Measurements from ENCODE around the gene SLC7A6. TPM values are rescaled to one million over a fixed set of nuclear protein-coding genes. Genes with fewer than 3 reads are reported as not detected.

SLC7A6 gene
- total RNA-seq, 6 experiments from 2014 or later, result 46.1 to 56.6 (median 50.8) TPM

DNA sequence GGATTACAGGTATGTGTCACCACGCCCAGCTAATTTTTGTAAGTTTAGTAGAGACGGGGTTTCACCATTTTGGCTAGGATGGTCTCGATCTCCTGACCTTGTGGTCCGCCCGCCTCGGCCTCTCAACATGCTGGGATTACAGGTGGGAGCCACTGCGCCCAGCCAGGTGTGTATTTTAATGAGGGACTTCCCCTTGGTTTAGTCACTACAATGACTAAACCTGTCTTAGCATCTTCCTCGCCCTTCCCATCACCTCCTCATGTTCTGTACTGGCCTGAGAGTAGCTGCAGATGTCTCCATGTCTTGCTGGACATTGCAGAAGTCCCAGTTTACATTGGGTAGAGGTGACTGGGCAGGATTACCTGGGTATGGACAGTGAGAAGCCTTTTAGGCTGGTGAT, 9.6 kb downstream of the SLC7A6 start:
- Mint-ChIP-seq H3K9me3 (no peaks in the 10 kb centered on the region), H3K4me1 (ENCODE audit: low read depth) (peaks cover 22% of the 10 kb centered on the region), H3K36me3 (ENCODE audit: low read depth) (peaks cover 21% of the 10 kb centered on the region; the same call in 1 of the 2 replicates), H3K27me3 (ENCODE audit: insufficient read depth) (no peaks in the 10 kb centered on the region), H3K27ac (no peak overlapping the region), H3K4me3 (no peak overlapping the region)
- no peak for TF ChIP-seq CTCF (IDR thresholded peaks at IDR 0.05)
- DNase-seq, result no peak

DNA sequence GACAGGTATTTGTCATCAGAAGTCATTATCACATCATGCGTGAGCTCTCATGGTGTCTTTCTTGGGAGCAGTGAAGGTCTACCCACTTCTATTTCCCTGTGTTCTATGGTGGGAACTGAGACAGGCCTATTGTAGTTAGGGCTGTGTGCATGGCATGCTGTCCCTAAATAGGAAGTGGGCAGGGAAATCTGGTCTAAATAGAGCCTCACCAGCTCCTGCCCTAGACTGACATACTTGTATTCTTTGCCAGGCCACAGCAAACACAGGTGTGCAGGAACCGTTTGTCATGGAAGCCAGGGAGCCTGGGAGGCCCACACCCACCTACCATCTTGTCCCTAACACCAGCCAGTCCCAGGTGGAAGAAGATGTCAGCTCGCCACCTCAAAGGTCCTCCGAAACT, 10.1 kb downstream of the SLC7A6 start:
- peaks cover 15% of the 10 kb centered on the region; the same call in 1 of the 2 replicates for H3K36me3 Mint-ChIP-seq (ENCODE audit: low read depth)
- no peak overlapping the region for H3K4me3 Mint-ChIP-seq
- no peaks in the 10 kb centered on the region for H3K27me3 Mint-ChIP-seq (ENCODE audit: insufficient read depth)
- no peak for TF ChIP-seq CTCF (IDR thresholded peaks at IDR 0.05)
- DNase-seq, result no peak
- no peaks in the 10 kb centered on the region for H3K9me3 Mint-ChIP-seq
- no peak overlapping the region for H3K27ac Mint-ChIP-seq
- peaks cover 16% of the 10 kb centered on the region for H3K4me1 Mint-ChIP-seq (ENCODE audit: low read depth)

DNA sequence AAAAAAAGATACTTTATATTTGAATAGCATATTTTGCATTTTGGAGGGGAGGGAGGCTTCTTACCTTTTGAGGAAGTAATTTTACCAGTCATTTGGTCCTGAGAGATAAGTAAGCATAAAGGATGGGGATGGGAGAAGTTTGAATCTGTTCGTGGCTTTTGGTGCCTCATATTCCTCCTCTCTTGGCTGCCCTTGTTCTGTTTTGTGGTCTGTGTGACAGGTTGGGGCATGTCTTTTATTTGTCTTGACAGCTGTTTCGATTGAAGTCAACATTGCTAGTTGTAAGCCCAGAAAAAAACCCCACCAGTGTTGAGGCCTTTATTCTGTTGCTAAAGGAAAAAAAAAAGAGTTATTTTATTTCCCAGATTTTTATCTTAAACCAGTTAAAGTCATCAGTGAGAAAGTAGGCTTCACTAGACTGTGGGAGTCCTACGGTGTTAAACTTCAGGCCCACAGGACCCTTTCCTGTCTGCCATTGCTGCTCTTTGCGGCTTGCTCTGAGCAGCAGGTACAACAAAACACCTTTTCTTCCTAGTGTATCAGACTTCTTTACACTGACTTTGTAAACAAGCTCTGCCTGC, 11.4 kb downstream of the SLC7A6 start:
- no peak for DNase-seq
- Mint-ChIP-seq H3K4me3 (no peak overlapping the region), H3K36me3 (ENCODE audit: low read depth) (peaks cover 21% of the 10 kb centered on the region)

GRCh38 chr16:68276223-68276622, 11.9 kb downstream of the SLC7A6 start:
- Mint-ChIP-seq H3K27me3 (ENCODE audit: insufficient read depth) (no peaks in the 10 kb centered on the region), H3K36me3 (ENCODE audit: low read depth) (peaks cover 22% of the 10 kb centered on the region), H3K9me3 (no peaks in the 10 kb centered on the region), H3K27ac (no peak overlapping the region), H3K4me1 (ENCODE audit: low read depth) (peaks cover 4% of the 10 kb centered on the region), H3K4me3 (no peak overlapping the region)
- TF ChIP-seq CTCF (IDR thresholded peaks at IDR 0.05), result no peak
- no peak for DNase-seq

More for the DNA sequence above, 11.4 kb downstream of the SLC7A6 start:
- TF ChIP-seq CTCF (IDR thresholded peaks at IDR 0.05), result no peak
- H3K27ac Mint-ChIP-seq, result peak overlapping the region; percentile 24
- no peaks in the 10 kb centered on the region for H3K27me3 Mint-ChIP-seq (ENCODE audit: insufficient read depth)
- H3K9me3 Mint-ChIP-seq, result no peaks in the 10 kb centered on the region
- H3K4me1 Mint-ChIP-seq (ENCODE audit: low read depth), result peaks cover 10% of the 10 kb centered on the region

GRCh38 chr16:68279726-68280558, 15.6 kb downstream of the SLC7A6 start:
- Mint-ChIP-seq H3K36me3 (ENCODE audit: low read depth) (peaks cover 31% of the 10 kb centered on the region), H3K9me3 (no peaks in the 10 kb centered on the region), H3K4me3 (no peak overlapping the region), H3K4me1 (ENCODE audit: low read depth) (peaks cover 2% of the 10 kb centered on the region; the same call in 1 of the 2 replicates), H3K27ac (no peak overlapping the region), H3K27me3 (ENCODE audit: insufficient read depth) (no peaks in the 10 kb centered on the region)
- no peak for DNase-seq
- TF ChIP-seq CTCF (IDR thresholded peaks at IDR 0.05), result no peak

Data from HFFc6 (cell line).